Measurements from ENCODE around the gene MYL10.
"Not testable (repeated sequence)": the region's sequence is repeated elsewhere in the genome, so short reads cannot be mapped to it uniquely, and the experiment has no call there.

The MYL10 gene

DNA sequence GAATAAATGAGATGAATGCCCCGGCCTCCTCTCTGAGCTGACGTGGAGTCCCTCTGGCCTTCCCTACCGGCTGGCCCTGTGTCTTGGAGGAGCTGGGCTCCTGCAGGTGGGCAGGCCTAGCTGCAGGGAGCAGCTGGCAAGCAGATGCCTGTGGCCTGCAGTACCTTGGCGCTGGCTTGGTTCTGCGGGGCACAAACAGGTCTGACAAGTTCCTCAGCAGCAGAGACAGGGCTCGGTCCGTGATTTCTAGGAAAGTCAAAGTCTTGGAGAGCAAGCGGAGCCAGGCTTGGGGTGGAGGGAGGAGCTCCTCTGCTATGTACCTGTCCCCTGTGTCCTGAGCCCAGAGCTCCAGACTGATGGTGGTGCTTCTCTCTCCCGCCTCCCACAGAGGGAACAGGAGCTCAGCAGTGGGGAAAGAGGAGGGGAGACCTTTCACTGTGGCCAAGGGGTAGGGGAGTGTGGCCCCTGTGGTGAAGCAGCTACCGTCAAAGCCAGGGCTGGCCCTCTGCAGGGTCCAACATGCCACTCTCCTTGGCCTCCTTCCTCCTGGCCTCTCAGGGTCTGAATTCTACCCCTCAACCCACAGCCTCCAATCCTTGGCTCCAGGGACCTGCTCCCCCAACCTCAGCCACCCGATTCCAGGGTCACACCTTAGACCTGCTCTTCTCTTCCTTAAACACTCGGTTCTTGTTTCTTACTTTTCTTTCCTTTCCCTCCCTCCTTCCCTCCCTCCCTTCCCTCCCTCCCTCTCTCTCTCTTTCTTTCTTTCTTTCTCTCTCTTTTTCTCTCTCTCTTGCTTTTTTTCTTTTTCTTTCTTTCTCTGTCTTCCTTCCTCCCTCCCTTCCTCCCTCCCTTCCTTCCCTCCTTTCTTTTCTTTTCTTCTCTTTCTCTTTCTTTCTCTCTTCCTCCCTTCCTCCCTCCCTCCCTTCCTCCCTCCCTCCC lies 20.1 kb downstream of the MYL10 start:
- in situ Hi-C loops (cut with HindIII; ENCODE audit: low sequenced_read_pairs): no loop called here
- DNase-seq (ENCODE audit: low read depth, low spot score): no peak
- no peak overlapping the region for H3K4me3 ChIP-seq (ENCODE audit: low read depth, low read length)
- TF ChIP-seq, protein P1, sequence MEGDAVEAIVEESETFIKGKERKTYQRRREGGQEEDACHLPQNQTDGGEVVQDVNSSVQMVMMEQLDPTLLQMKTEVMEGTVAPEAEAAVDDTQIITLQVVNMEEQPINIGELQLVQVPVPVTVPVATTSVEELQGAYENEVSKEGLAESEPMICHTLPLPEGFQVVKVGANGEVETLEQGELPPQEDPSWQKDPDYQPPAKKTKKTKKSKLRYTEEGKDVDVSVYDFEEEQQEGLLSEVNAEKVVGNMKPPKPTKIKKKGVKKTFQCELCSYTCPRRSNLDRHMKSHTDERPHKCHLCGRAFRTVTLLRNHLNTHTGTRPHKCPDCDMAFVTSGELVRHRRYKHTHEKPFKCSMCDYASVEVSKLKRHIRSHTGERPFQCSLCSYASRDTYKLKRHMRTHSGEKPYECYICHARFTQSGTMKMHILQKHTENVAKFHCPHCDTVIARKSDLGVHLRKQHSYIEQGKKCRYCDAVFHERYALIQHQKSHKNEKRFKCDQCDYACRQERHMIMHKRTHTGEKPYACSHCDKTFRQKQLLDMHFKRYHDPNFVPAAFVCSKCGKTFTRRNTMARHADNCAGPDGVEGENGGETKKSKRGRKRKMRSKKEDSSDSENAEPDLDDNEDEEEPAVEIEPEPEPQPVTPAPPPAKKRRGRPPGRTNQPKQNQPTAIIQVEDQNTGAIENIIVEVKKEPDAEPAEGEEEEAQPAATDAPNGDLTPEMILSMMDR (IDR thresholded peaks at IDR 0.05; ENCODE audit: low read depth, low read length): no peak

DNA sequence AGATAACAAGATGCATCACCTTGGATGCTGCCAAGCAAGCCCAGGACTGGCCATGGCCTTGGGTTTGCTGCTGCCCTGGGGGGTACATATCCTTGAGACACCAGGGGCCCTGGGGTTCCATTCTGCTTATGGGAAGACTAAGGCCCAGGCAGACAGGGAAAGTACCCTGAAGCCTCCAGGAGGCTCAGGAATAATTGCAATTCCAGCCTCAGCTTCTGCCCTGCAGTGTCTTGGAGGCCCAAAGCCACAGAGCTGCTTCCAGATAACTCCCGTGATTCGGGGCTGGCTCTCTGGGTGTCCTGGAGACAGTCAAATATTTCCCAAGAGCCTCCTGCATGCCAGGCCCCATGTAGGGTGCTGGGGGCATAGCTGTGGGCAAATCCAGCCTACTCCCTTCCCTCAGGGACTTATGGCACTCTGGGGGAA lies 22.6 kb downstream of the MYL10 start:
- no peak overlapping the region for H3K4me3 ChIP-seq (ENCODE audit: low read depth, low read length)
- in situ Hi-C loops (cut with HindIII; ENCODE audit: low sequenced_read_pairs): no loop called here
- DNase-seq (ENCODE audit: low read depth, low spot score): no peak
- TF ChIP-seq, protein P1 (IDR thresholded peaks at IDR 0.05; ENCODE audit: low read depth, low read length): no peak

DNA sequence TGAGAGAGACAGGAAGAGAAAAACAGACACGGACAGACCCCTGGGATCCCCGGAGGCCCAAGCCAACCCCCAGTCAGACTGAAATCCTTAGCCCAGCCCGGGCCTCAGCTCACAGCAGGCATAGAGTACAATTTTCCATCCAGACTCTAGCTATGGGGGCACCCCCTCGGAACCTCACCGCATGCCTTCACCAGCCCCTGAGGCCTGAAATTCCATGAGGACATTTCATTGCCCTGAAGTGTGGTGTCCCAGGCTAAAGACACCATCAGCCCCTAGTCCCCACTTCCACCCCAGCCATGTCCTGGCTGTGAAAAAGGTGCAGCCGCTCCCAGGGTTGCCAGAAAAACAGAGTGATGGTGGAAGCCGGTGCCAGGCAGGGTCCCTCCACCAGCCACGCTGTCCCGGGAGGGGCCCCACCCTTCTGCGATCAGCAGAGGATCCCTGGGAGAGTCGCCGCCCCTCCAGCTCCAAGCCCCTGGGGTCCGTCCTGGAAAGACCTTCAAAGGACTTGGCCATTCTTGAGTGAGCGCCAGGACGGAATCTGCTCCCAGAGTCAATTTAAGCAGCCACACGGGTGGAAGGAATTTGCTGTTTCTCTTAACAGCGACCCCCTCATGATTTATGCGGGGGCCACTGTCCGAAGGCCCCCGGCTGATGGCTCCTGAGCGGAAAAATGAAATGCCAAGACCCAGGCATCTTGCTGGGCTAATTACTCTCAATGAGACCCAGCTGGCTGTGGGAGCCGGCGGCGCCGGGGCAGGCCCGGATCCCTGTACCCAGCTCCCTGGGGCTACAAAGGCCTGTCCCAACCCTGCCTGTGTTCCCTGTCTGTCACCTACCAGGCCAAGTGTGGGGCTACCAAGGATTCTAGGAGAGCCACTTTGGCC lies 23.2 kb downstream of the MYL10 start:
- no peak for DNase-seq (ENCODE audit: low read depth, low spot score)
- no peak overlapping the region for H3K4me3 ChIP-seq (ENCODE audit: low read depth, low read length)
- in situ Hi-C loops (cut with HindIII; ENCODE audit: low sequenced_read_pairs): no loop called here
- TF ChIP-seq, protein P1 (IDR thresholded peaks at IDR 0.05; ENCODE audit: low read depth, low read length): no peak

DNA sequence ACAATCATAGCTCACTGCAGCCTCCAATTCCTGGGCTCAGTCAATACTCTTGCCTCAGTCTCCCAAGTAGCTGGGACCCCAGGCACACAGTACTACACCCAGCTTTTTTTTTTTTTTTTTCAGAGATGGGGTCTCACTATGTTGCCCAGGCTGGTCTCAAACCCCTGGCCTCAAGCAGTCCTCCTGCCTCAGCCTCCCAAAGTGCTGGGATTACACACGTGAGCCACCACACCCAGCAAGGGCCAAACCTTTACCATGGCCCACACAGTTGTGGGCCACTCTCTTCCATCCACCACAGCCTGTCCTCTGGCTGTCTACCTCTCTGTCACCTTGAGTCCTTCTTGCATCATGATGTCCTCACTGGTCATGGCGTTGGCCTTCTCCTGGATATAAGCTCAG lies 24.2 kb downstream of the MYL10 start:
- in situ Hi-C loops (cut with HindIII; ENCODE audit: low sequenced_read_pairs); H3K4me3 ChIP-seq (ENCODE audit: low read depth, low read length); DNase-seq (ENCODE audit: low read depth, low spot score): not testable (repeated sequence)

DNA sequence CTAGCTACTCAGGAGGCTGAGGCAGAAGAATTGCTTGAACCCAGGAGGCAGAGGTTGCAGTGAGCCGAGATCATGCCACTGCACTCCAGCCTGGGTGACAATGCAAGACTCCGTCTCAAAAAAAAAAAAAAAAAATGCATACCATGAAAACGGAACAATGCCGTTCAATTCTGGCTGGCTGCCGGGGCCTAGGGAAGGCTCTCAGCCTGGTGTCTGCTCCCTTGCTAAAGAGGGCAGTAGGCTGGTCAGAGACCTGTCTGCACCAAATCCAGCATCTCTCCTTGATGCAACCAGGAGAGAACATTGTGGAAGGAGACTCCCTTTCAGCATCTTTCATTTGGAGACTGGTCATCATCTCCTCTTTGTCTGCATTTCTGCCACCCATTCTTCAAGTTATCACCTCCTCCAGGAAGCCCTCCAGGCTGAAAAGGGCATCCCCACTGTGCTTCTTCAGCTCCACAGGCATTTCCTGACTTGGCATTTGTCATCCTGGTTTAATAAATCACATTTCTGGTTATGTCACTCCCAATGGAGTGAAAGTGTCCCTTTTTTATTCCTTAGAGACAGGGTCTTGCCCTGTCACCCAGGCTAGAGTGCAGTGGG lies 24.7 kb downstream of the MYL10 start:
- TF ChIP-seq, protein P1 (IDR thresholded peaks at IDR 0.05; ENCODE audit: low read depth, low read length): no peak
- no peak for DNase-seq (ENCODE audit: low read depth, low spot score)
- no peak overlapping the region for H3K4me3 ChIP-seq (ENCODE audit: low read depth, low read length)
- in situ Hi-C loops (cut with HindIII; ENCODE audit: low sequenced_read_pairs): no loop called here

DNA sequence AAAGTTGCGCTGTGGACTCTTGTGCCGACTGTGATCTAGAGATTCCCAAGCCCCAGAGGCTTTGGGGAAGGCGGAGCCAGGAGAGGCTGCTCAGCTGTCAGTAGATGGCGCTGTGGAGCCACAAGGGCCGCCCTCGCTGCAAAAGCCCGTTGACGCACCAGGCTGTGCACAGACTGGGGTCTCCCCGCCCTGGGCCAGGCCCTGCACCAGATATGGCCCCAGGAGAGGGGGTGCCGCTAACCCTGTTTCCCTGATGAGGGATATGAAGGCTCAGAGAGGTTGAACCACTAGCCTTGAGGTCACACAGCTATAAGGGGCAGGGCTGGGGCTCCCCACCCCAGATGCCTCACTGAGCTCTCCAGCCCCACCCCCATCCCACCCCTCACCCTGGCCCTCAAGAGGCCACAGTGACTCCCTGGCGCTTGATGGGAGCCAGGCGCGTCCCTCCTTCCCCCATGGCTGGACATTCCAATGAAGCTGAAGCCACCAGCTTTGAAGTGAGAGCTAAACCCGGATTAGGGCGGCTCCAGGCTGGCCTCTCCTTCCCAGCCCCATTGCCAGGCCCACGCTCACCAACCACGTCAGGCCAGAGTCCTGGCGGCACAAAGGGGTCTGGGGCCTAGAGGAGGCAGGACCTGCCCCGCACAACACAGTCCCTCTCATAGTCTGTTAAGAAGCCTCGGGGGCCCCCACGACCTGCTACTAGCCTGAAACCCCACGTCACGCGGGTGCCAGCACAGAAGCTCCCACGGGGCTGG lies 26.4 kb downstream of the MYL10 start:
- DNase-seq (ENCODE audit: low read depth, low spot score): peak; percentile 60
- no peak overlapping the region for H3K4me3 ChIP-seq (ENCODE audit: low read depth, low read length)
- TF ChIP-seq, protein P1 (IDR thresholded peaks at IDR 0.05; ENCODE audit: low read depth, low read length): peak; percentile 98
- in situ Hi-C loops (cut with HindIII; ENCODE audit: low sequenced_read_pairs): no loop called here

Measured in astrocyte of the spinal cord (primary cell).